Fibroblast of lung (primary cell): Measurements from ENCODE around the gene SBNO1. TPM values are rescaled to one million over a fixed set of nuclear protein-coding genes. Genes with fewer than 3 reads are reported as not detected.

Experiments used
- DNase-seq, 2 donors: peaks; one replicate each; pipeline versions ENCODE4 v3.0.0 to v3.0.0-alpha.2; 2010; ENCODE audit warnings: low read depth in 2 of 2
- H2AFZ ChIP-seq: 2 replicates; pipeline ENCODE4 v1.5.1; 2012; ENCODE audit warnings: low read length, control low read depth, inconsistent platforms
- H3K27ac ChIP-seq: 2 replicates; pipeline ENCODE4 v1.5.1; 2011; ENCODE audit warnings: low read length, control low read depth; ENCODE audit not compliant: insufficient read depth
- H3K27me3 ChIP-seq: 2 replicates; pipeline ENCODE4 v1.5.1; 2011; ENCODE audit warnings: mild to moderate bottlenecking, low read length; ENCODE audit not compliant: control insufficient read depth, insufficient read depth
- H3K36me3 ChIP-seq: 2 replicates; pipeline ENCODE4 v1.5.1; 2011; ENCODE audit warnings: low read length; ENCODE audit not compliant: control insufficient read depth, insufficient read depth
- H3K4me1 ChIP-seq: 2 replicates; pipeline ENCODE4 v1.5.1; 2011; ENCODE audit warnings: low read length; ENCODE audit not compliant: control insufficient read depth, insufficient read depth; ENCODE audit errors: extremely low read depth
- H3K4me2 ChIP-seq: 2 replicates; pipeline ENCODE4 v1.5.1; 2011; ENCODE audit warnings: low read length, control low read depth; ENCODE audit not compliant: insufficient read depth; ENCODE audit errors: extremely low read depth
- H3K4me3 ChIP-seq, 4 experiments: fragments of 200-600 bp in 1 of 4; sonication (generic) in 1 of 4; replicated peaks in 1 of 4; 2 replicates each; pipeline ENCODE4 v1.5.1; 2011 to 2016; ENCODE audit warnings: low read length in 4 of 4, low read depth in 3 of 4, mild to moderate bottlenecking in 3 of 4, control low read depth in 2 of 4, inconsistent platforms in 1 of 4, mixed read lengths in 1 of 4; ENCODE audit not compliant: insufficient read depth in 1 of 4; ENCODE audit errors: control extremely low read depth in 1 of 4
- H3K79me2 ChIP-seq: 2 replicates; pipeline ENCODE4 v1.5.1; 2012; ENCODE audit warnings: mild to moderate bottlenecking, low read length, inconsistent platforms; ENCODE audit not compliant: control insufficient read depth, insufficient read depth
- H3K9ac ChIP-seq: 2 replicates; pipeline ENCODE4 v1.5.1; 2011; ENCODE audit warnings: mild to moderate bottlenecking, low read length, control low read depth; ENCODE audit not compliant: insufficient read depth
- H3K9me3 ChIP-seq: 2 replicates; pipeline ENCODE4 v1.5.1; 2012; ENCODE audit warnings: low read depth, low read length; ENCODE audit not compliant: control insufficient read depth, insufficient read depth
- H4K20me1 ChIP-seq: 2 replicates; pipeline ENCODE4 v1.5.1; 2011; ENCODE audit warnings: low read length; ENCODE audit not compliant: control insufficient read depth, insufficient read depth; ENCODE audit errors: extremely low read depth
- EZH2 ChIP-seq: IDR thresholded peaks from 2 replicates; pipeline ENCODE4 v1.5.1; 2012; ENCODE audit warnings: low read length, control low read depth, mild to moderate bottlenecking; ENCODE audit errors: missing control alignments
- polyA plus RNA-seq, 2 donors: library from polyadenylated mRNA; depleted of rRNA in 1 of 2; stranded (reverse) in 1 of 2; unstranded in 1 of 2; fragments of >200 nt; gene quantifications; 2 replicates each; pipeline ENCODE4 v1.2.1, GENCODE V29; 2011 to 2012; ENCODE audit warnings: missing spikeins in 1 of 2
- total RNA-seq: library from RNA; depleted of rRNA; stranded (reverse); fragments of >200 nt; gene quantifications from 2 replicates; pipeline ENCODE4 v1.2.1, GENCODE V29; 2014
- TF ChIP-seq, protein P1 (sequence below), 2 donors: IDR thresholded peaks in 1 of 2; conservative IDR thresholded peaks in 1 of 2; 1 replicate in 1 of 2; 2 replicates in 1 of 2; pipeline ENCODE4 v1.5.1; 2011 to 2012; ENCODE audit warnings: low read length in 2 of 2, control low read depth in 1 of 2, inconsistent platforms in 1 of 2, low read depth in 1 of 2, mild to moderate bottlenecking in 1 of 2

Gene SBNO1
- total and polyA plus RNA-seq, 2 donors (not counting 1 experiment from before 2014, with no cell fraction given): 15.6 to 20.8 TPM

DNA sequence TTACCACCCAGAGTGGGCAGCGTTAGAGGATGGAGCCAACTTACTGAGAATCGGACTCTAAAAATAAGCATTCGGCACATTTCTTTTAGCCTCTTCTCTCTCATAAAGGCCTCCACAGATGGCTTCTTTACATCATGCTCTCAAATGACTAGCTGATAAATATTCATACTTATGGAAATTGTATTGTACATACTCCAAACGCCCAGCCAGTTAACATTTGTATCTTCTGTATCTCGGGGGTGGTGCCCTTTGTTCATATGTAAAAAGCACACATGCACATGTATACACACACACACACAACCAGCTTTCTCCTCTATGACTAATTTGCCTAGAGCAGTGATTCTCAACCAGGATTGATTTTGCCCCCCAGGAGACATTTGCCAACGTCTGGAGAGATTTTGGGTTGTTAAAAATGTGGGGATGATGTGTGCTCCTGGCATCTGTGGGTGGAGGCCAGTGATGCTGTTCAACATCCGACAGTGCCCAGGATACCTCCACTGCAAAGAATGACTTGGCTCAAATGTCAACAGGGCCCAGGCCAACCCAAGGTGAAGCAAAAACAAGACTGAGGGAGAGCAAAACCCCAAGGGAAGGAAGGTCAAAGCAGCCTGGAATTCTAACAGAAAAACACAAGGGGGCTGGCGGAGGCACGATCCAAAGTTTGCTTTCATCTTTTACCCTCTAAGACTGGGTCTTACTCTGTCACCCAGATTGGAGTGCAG is 77.8 kb downstream of the SBNO1 start:
- Histone ChIP-seq H3K36me3 (no peaks in the 10 kb centered on the region), H3K27ac (no peak overlapping the region), H3K4me2 (no peak overlapping the region), H3K9ac (no peak overlapping the region), H3K27me3 (no peaks in the 10 kb centered on the region), H3K9me3 (no peaks in the 10 kb centered on the region), H3K4me1 (no peaks in the 10 kb centered on the region), H3K4me3 (no peak overlapping the region), H4K20me1 (no peaks in the 10 kb centered on the region), H3K79me2 (no peaks in the 10 kb centered on the region), H2AFZ (no peak overlapping the region)
- DNase-seq: no peak
- no peak for TF ChIP-seq EZH2
- TF ChIP-seq, protein P1, sequence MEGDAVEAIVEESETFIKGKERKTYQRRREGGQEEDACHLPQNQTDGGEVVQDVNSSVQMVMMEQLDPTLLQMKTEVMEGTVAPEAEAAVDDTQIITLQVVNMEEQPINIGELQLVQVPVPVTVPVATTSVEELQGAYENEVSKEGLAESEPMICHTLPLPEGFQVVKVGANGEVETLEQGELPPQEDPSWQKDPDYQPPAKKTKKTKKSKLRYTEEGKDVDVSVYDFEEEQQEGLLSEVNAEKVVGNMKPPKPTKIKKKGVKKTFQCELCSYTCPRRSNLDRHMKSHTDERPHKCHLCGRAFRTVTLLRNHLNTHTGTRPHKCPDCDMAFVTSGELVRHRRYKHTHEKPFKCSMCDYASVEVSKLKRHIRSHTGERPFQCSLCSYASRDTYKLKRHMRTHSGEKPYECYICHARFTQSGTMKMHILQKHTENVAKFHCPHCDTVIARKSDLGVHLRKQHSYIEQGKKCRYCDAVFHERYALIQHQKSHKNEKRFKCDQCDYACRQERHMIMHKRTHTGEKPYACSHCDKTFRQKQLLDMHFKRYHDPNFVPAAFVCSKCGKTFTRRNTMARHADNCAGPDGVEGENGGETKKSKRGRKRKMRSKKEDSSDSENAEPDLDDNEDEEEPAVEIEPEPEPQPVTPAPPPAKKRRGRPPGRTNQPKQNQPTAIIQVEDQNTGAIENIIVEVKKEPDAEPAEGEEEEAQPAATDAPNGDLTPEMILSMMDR (conservative IDR thresholded peaks at IDR 0.05 in 1 of 2, IDR thresholded peaks at IDR 0.05 in 1 of 2; ENCODE audit: low read depth in 1 of 2, low read length in 2 of 2): no peak

DNA sequence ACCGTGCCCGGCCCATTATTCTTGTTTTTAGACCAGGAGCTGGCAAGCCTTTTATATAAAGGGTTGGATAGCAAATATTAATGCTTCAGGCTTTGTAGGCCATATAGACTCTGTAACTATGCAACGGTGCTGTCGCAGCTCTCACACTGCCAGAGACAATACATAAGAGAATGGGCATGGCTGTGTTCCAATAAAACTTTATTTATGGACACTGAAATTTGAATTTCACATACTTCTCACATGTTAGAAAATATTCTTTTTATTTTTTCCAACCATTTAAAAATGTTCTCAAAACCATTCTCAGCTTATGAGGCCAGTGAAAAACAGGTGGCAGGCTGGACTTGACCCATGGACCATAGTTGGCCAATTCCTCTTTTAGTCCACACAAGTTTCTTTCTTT is 80.0 kb downstream of the SBNO1 start:
- TF ChIP-seq EZH2: no peak
- TF ChIP-seq, protein P1 (conservative IDR thresholded peaks at IDR 0.05 in 1 of 2, IDR thresholded peaks at IDR 0.05 in 1 of 2; ENCODE audit: low read depth in 1 of 2, low read length in 2 of 2): no peak
- H3K4me2 ChIP-seq: no peak overlapping the region
- H3K79me2 ChIP-seq: no peaks in the 10 kb centered on the region
- no peak overlapping the region for H3K27ac ChIP-seq
- DNase-seq: no peak
- H3K27me3 ChIP-seq: no peaks in the 10 kb centered on the region
- no peak overlapping the region for H3K4me3 ChIP-seq
- no peak overlapping the region for H2AFZ ChIP-seq
- no peaks in the 10 kb centered on the region for H3K9me3 ChIP-seq
- H4K20me1 ChIP-seq: no peaks in the 10 kb centered on the region
- H3K9ac ChIP-seq: no peak overlapping the region
- H3K4me1 ChIP-seq: no peaks in the 10 kb centered on the region
- H3K36me3 ChIP-seq: no peaks in the 10 kb centered on the region

DNA sequence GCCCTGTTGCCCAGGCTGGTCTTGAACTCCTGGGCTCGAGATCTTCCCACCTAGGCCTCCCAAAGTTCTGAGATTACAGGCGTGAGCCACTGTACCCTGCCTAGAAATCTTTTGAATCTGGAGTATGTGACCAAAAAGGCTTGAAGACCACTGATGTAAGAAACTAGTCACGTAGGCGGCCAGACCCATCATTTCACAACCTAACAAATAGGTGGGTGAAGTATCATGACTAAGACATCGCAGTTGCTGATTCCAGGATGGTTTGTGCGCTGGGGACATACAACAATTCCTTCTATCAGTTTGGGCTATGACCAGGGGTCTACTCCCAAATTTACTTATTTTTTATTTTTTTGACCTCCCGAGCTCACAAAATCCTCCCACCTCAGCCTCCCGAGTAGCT is 81.2 kb downstream of the SBNO1 start:
- TF ChIP-seq, protein P1 (conservative IDR thresholded peaks at IDR 0.05 in 1 of 2, IDR thresholded peaks at IDR 0.05 in 1 of 2; ENCODE audit: low read depth in 1 of 2, low read length in 2 of 2): no peak
- no peak for TF ChIP-seq EZH2
- no peak overlapping the region for H3K9ac ChIP-seq
- no peaks in the 10 kb centered on the region for H4K20me1 ChIP-seq
- H3K4me2 ChIP-seq: no peak overlapping the region
- H3K27ac ChIP-seq: no peak overlapping the region
- no peaks in the 10 kb centered on the region for H3K36me3 ChIP-seq
- H3K4me1 ChIP-seq: no peaks in the 10 kb centered on the region
- H2AFZ ChIP-seq: no peak overlapping the region
- H3K4me3 ChIP-seq: no peak overlapping the region
- H3K79me2 ChIP-seq: no peaks in the 10 kb centered on the region
- no peaks in the 10 kb centered on the region for H3K9me3 ChIP-seq
- H3K27me3 ChIP-seq: no peaks in the 10 kb centered on the region
- no peak for DNase-seq
